HG03575 (cell line): ENCODE measurements around the gene KCNE3.
"Not testable (repeated sequence)": the region's sequence is repeated elsewhere in the genome, so short reads cannot be mapped to it uniquely, and the experiment has no call there.

Experiments used
- ATAC-seq: cut with Tn5 transposase; IDR thresholded peaks from one replicate; pipeline ENCODE4 v1.9.1; 2021; ENCODE audit not compliant: unreplicated experiment, insufficient number of reproducible peaks, low FRiP score; ENCODE audit errors: extremely low read depth

The KCNE3 gene

GRCh38 chr11:74449369-74449931 lies 17.9 kb downstream of the KCNE3 start:
- ATAC-seq: no peak

- ATAC-seq: no peak
Observed at GRCh38 chr11:74447720-74448119, 19.6 kb downstream of the KCNE3 start.

GRCh38 chr11:74446532-74446938 lies 20.8 kb downstream of the KCNE3 start:
- ATAC-seq: no peak

- ATAC-seq: no peak
Observed at GRCh38 chr11:74444173-74444826, 23.0 kb downstream of the KCNE3 start.

- ATAC-seq: no peak
Observed at GRCh38 chr11:74443071-74443864, 24.1 kb downstream of the KCNE3 start.

GRCh38 chr11:74442636-74443035 lies 24.7 kb downstream of the KCNE3 start:
- ATAC-seq: no peak

GRCh38 chr11:74438681-74439080 lies 28.7 kb downstream of the KCNE3 start:
- no peak for ATAC-seq

- ATAC-seq: no peak
Observed at GRCh38 chr11:74437441-74438042, 29.8 kb downstream of the KCNE3 start.

GRCh38 chr11:74434528-74434927 lies 32.8 kb downstream of the KCNE3 start:
- no peak for ATAC-seq

- no peak for ATAC-seq
Observed at GRCh38 chr11:74429205-74429604, 38.1 kb downstream of the KCNE3 start.

GRCh38 chr11:74427384-74427886 lies 39.9 kb downstream of the KCNE3 start:
- ATAC-seq: no peak

- no peak for ATAC-seq
Observed at GRCh38 chr11:74425100-74425499, 42.2 kb downstream of the KCNE3 start.

GRCh38 chr11:74418509-74418895 lies 48.8 kb downstream of the KCNE3 start:
- no peak for ATAC-seq

- ATAC-seq: no peak
Observed at GRCh38 chr11:74417860-74418508, 49.4 kb downstream of the KCNE3 start.

- no peak for ATAC-seq
Observed at GRCh38 chr11:74417379-74417804, 50.0 kb downstream of the KCNE3 start.

GRCh38 chr11:74416974-74417373 lies 50.4 kb downstream of the KCNE3 start:
- ATAC-seq: not testable (repeated sequence)

- ATAC-seq: no peak
Observed at GRCh38 chr11:74412733-74413359, 54.5 kb downstream of the KCNE3 start.

- ATAC-seq: no peak
Observed at GRCh38 chr11:74412321-74412720, 55.0 kb downstream of the KCNE3 start.

GRCh38 chr11:74409633-74410032 lies 57.7 kb downstream of the KCNE3 start:
- ATAC-seq: no peak
